Hepatocyte (in vitro differentiated cells): ENCODE data around the gene ENPP6.
A peak's percentile ranks its signal among the peaks of the same experiment; 100 is the strongest.

ENCODE experiments used
- CTCF ChIP-seq: fragments of 200-600 bp; sonication (generic); IDR thresholded peaks from 2 replicates; pipeline ENCODE4 v1.5.1; 2016; ENCODE audit warnings: antibody characterized with exemption, mild to moderate bottlenecking; ENCODE audit not compliant: poor library complexity
- EZH2phosphoT487 ChIP-seq: fragments of 200-600 bp; sonication (generic); IDR thresholded peaks from one replicate; pipeline ENCODE4 v1.6.1; 2018; ENCODE audit warnings: antibody characterized with exemption, mild to moderate bottlenecking, low read depth, moderate library complexity; ENCODE audit not compliant: unreplicated experiment, severe bottlenecking

DNA sequence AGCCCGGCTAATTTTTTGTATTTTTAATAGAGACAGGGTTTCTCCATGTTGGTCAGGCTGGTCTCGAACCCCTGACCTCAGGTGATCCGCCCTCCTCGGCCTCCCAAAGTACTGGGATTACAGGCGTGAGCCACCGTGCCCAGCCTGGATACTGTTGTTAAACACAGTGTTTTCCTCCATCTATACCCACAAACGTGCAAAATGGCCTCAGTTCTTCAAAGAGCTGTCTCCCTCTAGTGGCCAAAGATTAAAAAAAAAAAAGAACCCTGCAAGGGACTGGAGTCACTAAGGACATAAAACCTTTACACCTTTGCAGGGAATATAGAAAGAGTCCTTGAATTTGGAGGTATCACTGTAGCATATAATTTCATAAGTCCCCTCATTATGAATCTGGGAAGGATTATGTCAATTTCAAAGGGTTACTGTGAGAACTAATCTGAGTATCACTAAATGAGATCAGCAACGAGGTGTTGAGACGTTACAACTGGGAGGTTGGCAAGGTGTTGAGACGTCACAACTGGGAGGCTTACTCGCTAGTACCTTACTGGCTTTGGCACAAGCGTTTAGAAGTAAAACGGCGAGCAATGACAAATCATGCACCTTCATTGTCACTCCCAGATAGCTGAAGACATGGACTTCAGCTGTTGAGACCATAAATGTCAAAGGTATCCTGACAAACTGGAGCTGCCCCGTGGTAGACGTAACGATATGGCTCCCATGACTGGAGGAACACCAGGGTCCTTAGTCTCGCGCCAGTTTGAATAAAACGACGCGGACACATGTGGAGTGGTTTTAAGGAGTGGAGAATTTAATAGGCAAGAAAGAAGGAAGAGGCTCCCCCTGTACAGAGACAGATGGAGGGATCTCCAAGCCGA is 33.4 kb upstream of the ENPP6 start:
- TF ChIP-seq CTCF (peak; percentile 70), EZH2phosphoT487 (no peak)
